GM18873 (cell line): Measurements from ENCODE around the gene CXCL14.
"Not testable (repeated sequence)": the region's sequence is repeated elsewhere in the genome, so short reads cannot be mapped to it uniquely, and the experiment has no call there.

ENCODE experiments used
- ATAC-seq: cut with Tn5 transposase; IDR thresholded peaks from one replicate; pipeline ENCODE4 v1.9.1; 2021; ENCODE audit warnings: mild to moderate bottlenecking, moderate library complexity, moderate number of reproducible peaks; ENCODE audit not compliant: unreplicated experiment, low FRiP score

The CXCL14 gene

GRCh38 chr5:135546912-135547311 lies 31.9 kb downstream of the CXCL14 start:
- ATAC-seq, result no peak

- no peak for ATAC-seq
Measured at GRCh38 chr5:135546101-135546500, 32.7 kb downstream of the CXCL14 start.

- no peak for ATAC-seq
Measured at GRCh38 chr5:135545099-135545498, 33.7 kb downstream of the CXCL14 start.

- ATAC-seq, result no peak
Measured at GRCh38 chr5:135543485-135544304, 35.1 kb downstream of the CXCL14 start.

- no peak for ATAC-seq
Measured at GRCh38 chr5:135543001-135543484, 35.7 kb downstream of the CXCL14 start.

GRCh38 chr5:135541807-135542502 lies 36.8 kb downstream of the CXCL14 start:
- ATAC-seq, result no peak

GRCh38 chr5:135539430-135540005 lies 39.3 kb downstream of the CXCL14 start:
- no peak for ATAC-seq

GRCh38 chr5:135538261-135538660 lies 40.5 kb downstream of the CXCL14 start:
- ATAC-seq, result no peak

- no peak for ATAC-seq
Measured at GRCh38 chr5:135537745-135538144, 41.0 kb downstream of the CXCL14 start.

- no peak for ATAC-seq
Measured at GRCh38 chr5:135537271-135537670, 41.5 kb downstream of the CXCL14 start.

GRCh38 chr5:135535820-135536801 lies 42.7 kb downstream of the CXCL14 start, which contains the start of gene NEUROG1:
TSS of gene NEUROG1 (minus strand) at chr5:135535964. CDS start at chr5:135535690, 274 bp downstream.
- no peak for ATAC-seq

- no peak for ATAC-seq
Measured at GRCh38 chr5:135535420-135535819, 43.4 kb downstream of the CXCL14 start.

- no peak for ATAC-seq
Measured at GRCh38 chr5:135534609-135535419, 44.0 kb downstream of the CXCL14 start.

- ATAC-seq, result no peak
Measured at GRCh38 chr5:135533794-135534193, 45.0 kb downstream of the CXCL14 start.

- no peak for ATAC-seq
Measured at GRCh38 chr5:135533334-135533733, 45.5 kb downstream of the CXCL14 start.

GRCh38 chr5:135529576-135529975 lies 49.2 kb downstream of the CXCL14 start:
- not testable (repeated sequence) for ATAC-seq

- ATAC-seq, result no peak
Measured at GRCh38 chr5:135526924-135527323, 51.9 kb downstream of the CXCL14 start.

- no peak for ATAC-seq
Measured at GRCh38 chr5:135521964-135522363, 56.8 kb downstream of the CXCL14 start.
